A673 (cell line): ENCODE results near the gene HAPLN3.

Experiments
- EZH2 ChIP-seq: fragments of 200-600 bp; sonication (generic); IDR thresholded peaks from 2 replicates; pipeline ENCODE4 v1.6.1; 2017; ENCODE audit warnings: borderline replicate concordance, low read depth, mild to moderate bottlenecking, mixed read lengths, antibody characterized with exemption, low read length; ENCODE audit not compliant: poor library complexity, severe bottlenecking
- TF ChIP-seq, protein P1 (sequence below): fragments of 300-800, 200-600 bp; sonication (generic); conservative IDR thresholded peaks from 2 replicates; pipeline ENCODE4 v1.5.1; 2017; ENCODE audit warnings: low read depth, mild to moderate bottlenecking, antibody characterized with exemption, low read length, moderate library complexity, mixed read lengths

GRCh38 chr15:88898736-88899135, 3.4 kb upstream of the HAPLN3 start:
- TF ChIP-seq, protein P1, sequence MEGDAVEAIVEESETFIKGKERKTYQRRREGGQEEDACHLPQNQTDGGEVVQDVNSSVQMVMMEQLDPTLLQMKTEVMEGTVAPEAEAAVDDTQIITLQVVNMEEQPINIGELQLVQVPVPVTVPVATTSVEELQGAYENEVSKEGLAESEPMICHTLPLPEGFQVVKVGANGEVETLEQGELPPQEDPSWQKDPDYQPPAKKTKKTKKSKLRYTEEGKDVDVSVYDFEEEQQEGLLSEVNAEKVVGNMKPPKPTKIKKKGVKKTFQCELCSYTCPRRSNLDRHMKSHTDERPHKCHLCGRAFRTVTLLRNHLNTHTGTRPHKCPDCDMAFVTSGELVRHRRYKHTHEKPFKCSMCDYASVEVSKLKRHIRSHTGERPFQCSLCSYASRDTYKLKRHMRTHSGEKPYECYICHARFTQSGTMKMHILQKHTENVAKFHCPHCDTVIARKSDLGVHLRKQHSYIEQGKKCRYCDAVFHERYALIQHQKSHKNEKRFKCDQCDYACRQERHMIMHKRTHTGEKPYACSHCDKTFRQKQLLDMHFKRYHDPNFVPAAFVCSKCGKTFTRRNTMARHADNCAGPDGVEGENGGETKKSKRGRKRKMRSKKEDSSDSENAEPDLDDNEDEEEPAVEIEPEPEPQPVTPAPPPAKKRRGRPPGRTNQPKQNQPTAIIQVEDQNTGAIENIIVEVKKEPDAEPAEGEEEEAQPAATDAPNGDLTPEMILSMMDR = no peak
- no peak for TF ChIP-seq EZH2
